Stimulated activated CD8-positive, alpha-beta memory T cell treated with anti-CD3 and anti-CD28 coated beads, Interleukin-15, amount 100 ng/mL, for 1 hour (primary cell): ENCODE measurements around the gene UFM1.
"Not testable (repeated sequence)": the region's sequence is repeated elsewhere in the genome, so short reads cannot be mapped to it uniquely, and the experiment has no call there.

Experiments
- DNase-seq: peaks from one replicate; pipeline ENCODE4 v3.0.0-alpha.2; 2020; ENCODE audit warnings: low read depth

The UFM1 gene

DNA sequence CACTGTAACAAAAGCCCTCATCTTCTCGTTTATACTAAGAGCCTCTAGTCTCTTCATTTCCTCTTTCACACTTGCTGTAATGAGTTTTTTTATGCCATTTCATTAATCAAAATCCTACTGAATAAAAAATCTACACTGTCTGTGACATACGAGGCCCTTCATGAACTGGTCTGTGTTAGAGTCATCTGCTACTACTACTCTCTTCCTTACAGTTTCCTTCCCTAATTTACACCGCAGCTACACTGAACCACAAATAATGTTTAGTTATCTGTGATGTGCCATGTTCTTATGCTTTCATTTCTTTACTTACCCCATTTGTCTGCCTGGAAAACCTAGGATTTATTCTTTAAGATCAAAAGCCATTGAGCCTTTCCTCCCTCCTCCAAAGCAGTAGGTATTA is 16.0 kb downstream of the UFM1 start:
- no peak for DNase-seq

DNA sequence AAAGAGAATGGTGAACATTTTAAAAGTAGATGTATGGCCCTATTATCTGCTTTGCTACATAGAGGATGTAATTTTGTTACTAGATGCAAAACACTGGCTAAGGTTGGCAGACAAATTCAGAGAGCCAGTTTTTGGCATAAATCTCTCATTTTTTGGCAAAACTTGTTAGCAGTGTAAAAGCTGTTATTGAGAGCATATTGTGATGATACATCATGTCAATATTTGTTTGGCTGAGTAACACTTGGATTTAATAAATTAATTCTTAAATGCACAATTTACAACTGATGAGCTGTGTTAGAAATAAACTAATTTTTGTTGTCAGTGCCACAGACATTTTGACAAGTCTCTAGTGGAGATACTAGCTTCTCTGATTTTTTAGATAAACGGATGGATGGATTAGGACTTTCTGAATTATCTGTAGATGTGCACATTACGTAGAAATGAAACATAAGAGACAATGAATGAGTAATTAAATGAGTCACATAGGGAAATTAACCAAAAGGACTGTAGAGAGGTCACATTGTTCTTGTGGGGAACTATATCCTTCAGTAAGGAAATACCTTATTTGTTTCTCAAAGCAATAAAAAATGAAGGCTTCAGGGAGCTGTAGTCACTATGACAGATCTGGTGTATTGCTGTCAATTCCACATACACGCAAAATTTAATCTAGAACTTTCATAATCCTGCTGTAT is 17.4 kb downstream of the UFM1 start:
- no peak for DNase-seq

DNA sequence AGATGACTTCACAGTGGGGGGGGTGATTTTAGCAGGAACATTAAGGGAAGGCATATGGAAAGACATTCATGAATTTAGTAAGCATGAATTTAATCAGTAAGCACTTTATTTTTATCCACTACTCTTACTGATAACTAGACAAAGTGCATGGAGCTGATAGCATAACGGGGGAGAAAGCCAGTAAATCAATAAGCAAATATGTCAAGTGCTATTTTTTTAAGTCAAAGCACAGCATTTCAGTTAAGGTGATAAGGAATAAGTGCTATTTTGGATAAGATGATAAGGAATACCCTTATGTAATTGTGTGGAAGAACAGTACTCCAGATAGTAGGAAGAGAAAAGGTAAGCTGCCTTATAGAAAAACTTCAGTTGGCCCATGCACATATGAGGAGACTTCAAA is 19.4 kb downstream of the UFM1 start:
- DNase-seq, result no peak

DNA sequence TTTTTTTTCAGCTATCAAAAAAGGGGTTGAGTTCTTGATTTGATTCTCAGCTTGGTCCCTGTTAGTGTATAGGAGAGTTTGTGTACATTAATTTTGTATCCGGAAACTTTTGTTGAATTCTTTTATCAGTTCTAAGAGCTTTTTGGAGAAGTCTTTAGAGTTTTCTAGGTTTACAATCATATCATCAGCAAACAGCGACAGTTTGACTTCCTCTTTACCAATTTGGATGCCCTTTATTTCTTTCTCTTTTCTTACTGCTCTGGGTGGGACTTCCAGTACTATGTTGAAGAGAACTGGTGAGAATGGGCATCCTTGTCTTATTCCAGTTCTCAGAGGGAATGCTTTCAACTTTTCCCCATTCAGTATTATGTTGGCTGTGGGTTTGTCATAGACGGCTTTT is 20.4 kb downstream of the UFM1 start:
- not testable (repeated sequence) for DNase-seq

GRCh38 chr13:38372820-38373383 is 23.3 kb downstream of the UFM1 start:
- no peak for DNase-seq

DNA sequence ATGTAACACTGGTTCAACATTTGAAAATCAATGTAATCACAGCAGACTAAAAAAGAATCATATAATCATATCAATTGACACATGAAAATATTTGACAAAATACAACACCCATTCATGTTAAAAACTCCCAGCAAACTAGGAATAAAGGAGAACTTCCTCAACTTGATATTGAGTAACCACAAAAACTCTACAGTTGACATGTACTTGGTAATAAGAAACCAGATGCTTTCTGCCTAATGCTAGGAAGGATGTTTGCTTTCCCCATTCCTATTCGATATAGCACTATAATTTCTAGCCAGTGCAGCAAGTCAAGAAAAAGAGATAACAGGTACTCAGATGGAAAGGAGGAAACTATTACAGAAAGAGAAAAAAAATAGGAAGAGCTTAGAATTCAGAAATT is 26.9 kb downstream of the UFM1 start:
- no peak for DNase-seq

GRCh38 chr13:38381890-38382289 is 32.2 kb downstream of the UFM1 start:
- DNase-seq, result no peak

GRCh38 chr13:38382946-38383345 is 33.3 kb downstream of the UFM1 start:
- DNase-seq, result no peak

DNA sequence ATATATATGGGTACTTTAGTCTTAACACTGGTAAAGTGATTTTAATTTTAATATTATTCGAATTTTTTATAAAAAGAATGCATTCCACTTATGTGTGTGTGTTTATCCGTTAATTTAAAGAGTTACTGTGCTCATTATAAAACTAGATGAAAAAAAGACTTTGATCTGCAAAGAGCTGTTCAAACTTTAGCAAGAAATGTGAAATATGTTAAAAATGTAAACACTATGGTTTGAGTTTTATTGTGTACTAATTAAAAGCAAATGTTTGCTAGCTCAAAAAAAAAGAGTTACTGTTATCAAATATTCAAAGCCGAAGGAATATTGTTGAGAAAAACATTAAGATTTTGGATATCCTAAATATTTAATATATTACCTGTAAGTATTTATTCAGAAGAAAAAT is 34.5 kb downstream of the UFM1 start:
- DNase-seq, result no peak

DNA sequence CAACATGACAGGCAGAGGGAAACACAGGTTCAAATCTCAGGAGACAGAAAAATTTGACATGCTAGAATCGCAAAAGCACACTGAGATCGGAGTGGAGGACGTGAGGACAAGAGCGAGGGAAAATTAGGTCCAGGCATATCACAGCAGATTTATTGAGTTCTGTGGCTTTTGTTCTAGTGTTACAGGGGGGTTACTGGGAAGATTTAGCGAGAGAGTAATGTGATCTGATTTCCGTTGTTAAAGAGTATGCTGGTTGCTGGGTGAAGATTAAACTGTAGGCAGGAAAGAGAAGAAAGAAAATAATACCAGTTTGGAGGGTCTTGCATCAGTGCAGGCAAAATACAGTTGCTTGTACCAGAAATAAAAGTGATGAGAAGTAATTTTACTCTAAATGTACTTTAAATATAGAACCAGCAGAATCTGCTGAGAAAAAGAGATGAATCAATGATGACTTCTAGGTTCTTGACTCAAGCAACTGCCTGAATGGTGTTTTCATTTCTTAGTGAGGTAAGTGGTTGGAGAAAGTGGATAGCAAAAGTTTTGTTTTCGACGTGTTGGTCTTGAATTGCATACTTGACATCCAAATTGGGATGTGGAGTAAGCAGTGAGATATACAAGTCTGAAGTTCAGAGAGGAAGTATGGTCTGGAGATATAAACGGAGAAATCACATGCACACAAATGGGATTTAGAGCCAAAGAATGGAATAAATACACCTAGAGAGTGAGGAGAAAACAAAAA is 35.7 kb downstream of the UFM1 start:
- DNase-seq, result no peak

- DNase-seq, result no peak
Measured at GRCh38 chr13:38386421-38386820, 36.8 kb downstream of the UFM1 start.

- DNase-seq, result no peak
Measured at GRCh38 chr13:38391341-38391740, 41.7 kb downstream of the UFM1 start.

DNA sequence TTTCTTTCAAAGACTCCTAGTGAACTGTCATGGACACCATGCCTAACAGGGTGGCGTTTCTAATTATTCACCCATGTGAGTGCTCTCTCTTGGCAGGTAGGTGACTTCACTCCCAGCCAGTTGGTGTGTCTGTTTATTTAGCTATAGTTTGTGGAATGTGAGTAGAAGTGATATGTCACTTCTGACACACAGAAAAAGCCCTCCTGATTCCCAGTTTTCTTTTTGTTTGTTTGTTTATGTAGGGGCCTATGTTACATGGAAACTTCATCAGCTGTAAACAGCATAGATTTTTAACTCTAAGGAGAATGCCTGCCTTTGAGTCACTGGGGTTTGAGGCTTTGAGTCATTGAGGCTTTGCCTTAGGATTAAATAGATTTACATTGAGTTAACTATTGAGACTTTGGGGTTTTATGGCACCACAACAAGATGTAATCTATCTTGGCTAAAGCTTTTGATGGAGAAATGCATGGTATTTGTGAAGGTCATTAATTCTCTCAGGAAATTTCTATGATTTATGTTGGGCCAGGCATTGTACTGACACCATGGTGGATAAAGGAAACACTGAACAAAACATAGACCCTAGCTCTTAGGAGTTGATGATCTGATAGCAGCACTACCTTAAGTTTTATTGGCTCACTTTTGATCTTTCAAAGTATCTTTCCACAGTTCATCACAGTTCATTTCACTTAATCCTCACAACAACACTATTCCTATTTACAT is 45.3 kb downstream of the UFM1 start:
- no peak for DNase-seq

DNA sequence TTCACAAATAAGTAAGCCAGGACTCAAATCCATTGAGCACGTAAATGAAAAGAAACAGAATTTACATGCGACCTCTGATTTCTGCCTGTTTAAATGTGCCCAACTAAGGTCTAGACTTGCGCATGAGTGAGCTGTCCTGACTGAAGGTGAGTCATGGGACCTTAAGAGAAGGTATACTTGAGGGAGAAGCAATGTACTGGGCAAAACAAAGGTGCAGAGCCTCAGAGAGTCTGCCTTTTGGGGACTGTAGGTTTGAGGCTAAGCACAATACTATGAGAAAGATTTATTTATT is 45.8 kb downstream of the UFM1 start:
- DNase-seq, result no peak

- DNase-seq, result no peak
Measured at GRCh38 chr13:38398711-38399493, 49.3 kb downstream of the UFM1 start.

DNA sequence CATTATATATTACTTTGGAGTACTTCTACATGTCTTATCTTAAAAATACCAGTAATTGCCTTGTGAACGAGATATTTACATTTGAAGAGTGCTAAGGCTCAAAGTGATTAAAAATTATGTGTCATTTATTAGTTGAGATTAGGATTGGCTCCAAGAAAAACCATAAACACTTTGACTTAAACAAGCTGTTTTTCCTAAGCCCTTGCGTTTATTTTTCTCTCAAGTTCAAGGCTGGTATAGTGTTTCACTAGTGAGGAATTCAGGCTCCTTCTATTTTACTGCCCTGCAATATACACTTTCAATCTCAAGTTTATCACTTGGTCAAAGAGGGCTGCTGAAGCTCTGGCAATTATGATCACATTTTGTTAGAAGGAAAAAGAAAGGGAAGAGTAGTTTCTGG is 49.9 kb downstream of the UFM1 start:
- DNase-seq, result no peak

GRCh38 chr13:38401276-38401675 is 51.6 kb downstream of the UFM1 start:
- DNase-seq, result no peak

DNA sequence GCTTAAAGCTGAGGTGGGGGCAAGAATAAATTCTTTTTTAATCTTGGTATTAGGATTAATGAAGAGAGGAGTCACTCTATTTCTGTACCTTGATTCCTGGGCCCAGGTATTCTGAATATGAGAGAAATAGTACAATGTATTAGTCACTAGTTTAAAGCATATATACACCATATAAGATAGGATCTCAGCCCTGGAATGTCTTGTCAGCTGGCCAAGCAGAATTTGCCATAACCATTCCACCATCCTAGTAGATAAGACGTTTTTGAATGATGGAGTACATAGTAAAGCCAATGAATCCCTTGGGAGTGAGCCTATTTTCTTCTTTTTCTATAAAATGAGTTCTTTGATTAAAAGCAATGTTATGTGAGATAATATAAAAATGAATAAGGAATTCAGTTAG is 55.6 kb downstream of the UFM1 start:
- no peak for DNase-seq

GRCh38 chr13:38409771-38410170 is 60.1 kb downstream of the UFM1 start:
- DNase-seq, result no peak

DNA sequence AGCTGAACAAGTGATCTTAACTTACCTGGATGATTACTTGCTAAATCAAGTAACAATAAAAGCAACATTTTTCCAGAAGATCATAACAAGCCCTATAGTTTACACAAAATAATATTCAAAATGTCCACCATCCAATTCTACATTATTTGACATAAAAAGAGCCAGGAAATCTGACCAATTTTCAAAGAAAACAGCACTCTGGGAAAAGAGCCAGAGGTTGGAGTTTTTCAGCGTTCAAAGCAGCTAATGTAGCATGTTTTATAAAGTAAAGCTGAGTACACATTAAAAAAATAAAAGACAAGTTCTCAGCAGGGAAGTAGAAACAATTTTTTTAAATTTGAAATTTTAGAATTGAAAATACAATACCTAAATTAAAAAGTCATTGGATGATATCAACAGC is 62.6 kb downstream of the UFM1 start:
- no peak for DNase-seq
